K562 (cell line): Measurements from ENCODE around the gene QSOX2.

Experiments
- GATAD2A ChIP-seq: fragments of 450-650 bp; IDR thresholded peaks from 2 replicates; pipeline ENCODE4 v1.6.1; 2017
- NONO ChIP-seq, 2 experiments: fragments of 200-400 bp in 1 of 2; fragments of 450-650 bp in 1 of 2; formaldehyde crosslinking in 1 of 2; IDR thresholded peaks; 2 replicates each; pipeline ENCODE4 v1.6.1; 2017; ENCODE audit warnings: low read depth in 2 of 2, mild to moderate bottlenecking in 2 of 2, moderate library complexity in 2 of 2, low read length in 1 of 2
- RAD21 ChIP-seq, 2 experiments: fragments of 250-450 bp in 1 of 2; fragments of 450-650 bp in 1 of 2; sonication (Bioruptor Pico) in 1 of 2; formaldehyde crosslinking in 1 of 2; IDR thresholded peaks in 1 of 2; conservative IDR thresholded peaks in 1 of 2; 2 replicates each; pipeline versions ENCODE4 v1.4.0 to v1.8.0; 2020 to 2022; ENCODE audit warnings: mild to moderate bottlenecking in 2 of 2, moderate library complexity in 1 of 2
- RBM34 ChIP-seq: fragments of 200-400 bp; formaldehyde crosslinking; IDR thresholded peaks from 2 replicates; pipeline ENCODE4 v1.6.1; 2018; ENCODE audit warnings: low read length, borderline replicate concordance; ENCODE audit not compliant: insufficient read depth
- SETDB1 ChIP-seq: IDR thresholded peaks from one replicate; pipeline ENCODE4 v1.6.1; 2012; ENCODE audit warnings: low read length, control low read depth, inconsistent platforms
- SIX5 ChIP-seq, 2 experiments: IDR thresholded peaks; 2 replicates each; pipeline ENCODE4 v1.6.1; 2011; ENCODE audit warnings: low read length in 2 of 2, borderline replicate concordance in 1 of 2, low read depth in 1 of 2, mild to moderate bottlenecking in 1 of 2, moderate library complexity in 1 of 2; ENCODE audit not compliant: insufficient read depth in 1 of 2
- TAF1 ChIP-seq: IDR thresholded peaks from 2 replicates; pipeline ENCODE4 v1.6.1; 2011; ENCODE audit warnings: mild to moderate bottlenecking, low read length, moderate library complexity; ENCODE audit not compliant: insufficient read depth, control insufficient read depth, severe bottlenecking; ENCODE audit errors: extremely low read depth
- TF ChIP-seq, protein P1 (sequence below), 3 experiments: IDR thresholded peaks in 2 of 3; conservative IDR thresholded peaks in 1 of 3; 2 replicates each; pipeline ENCODE4 v1.5.1; 2011 to 2012; ENCODE audit warnings: low read length in 3 of 3, mild to moderate bottlenecking in 3 of 3, control low read depth in 2 of 3, improper control_type of control experiment in 1 of 3, inconsistent platforms in 1 of 3, low read depth in 1 of 3, mixed read lengths in 1 of 3, moderate library complexity in 1 of 3; ENCODE audit not compliant: insufficient read depth in 2 of 3
- TF ChIP-seq, protein P2 (sequence below): sonication (generic); formaldehyde crosslinking; IDR thresholded peaks from 2 replicates; pipeline ENCODE4 v1.5.0; 2020; ENCODE audit warnings: missing genetic modification reagents
- TF ChIP-seq, protein P3 (sequence below): sonication (generic); formaldehyde crosslinking; IDR thresholded peaks from 2 replicates; pipeline ENCODE4 v1.9.0; 2022; ENCODE audit warnings: mild to moderate bottlenecking, missing genetic modification reagents

DNA sequence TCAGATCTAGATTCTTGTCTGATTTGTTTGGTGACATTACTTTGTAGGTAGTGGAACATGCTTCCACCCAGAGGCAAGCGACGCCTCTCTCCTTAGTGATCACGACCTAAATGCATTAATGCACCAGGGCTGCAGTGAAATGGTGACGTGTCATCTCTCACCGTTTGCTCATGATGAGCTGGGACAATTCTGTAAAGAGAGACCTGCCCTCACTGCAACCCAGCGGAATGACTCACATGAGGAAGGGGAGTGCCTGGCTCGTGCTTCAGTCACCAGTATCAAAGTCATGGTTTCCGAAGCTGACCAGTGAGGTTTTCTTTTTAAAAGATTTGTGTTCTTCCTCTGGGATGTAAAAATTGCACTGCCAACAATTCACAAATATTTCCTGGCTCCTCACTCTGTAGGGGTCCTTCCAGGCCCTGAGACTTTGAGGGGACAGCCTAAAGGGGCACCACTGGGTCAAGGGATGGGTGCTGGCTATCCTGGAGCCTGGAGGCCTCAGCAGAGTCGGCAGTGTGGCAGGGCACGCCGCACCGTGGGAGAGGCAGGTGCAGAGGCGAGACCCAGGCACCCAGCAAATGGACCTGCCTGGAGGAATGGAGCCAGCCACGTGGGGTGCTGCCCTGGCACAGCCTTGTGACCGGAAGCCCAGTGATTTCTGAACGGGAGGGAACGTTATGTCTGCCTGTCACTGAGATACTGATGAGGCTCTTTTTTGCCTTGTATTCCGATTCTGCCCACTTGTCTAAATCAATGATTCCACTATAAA lies 17.3 kb downstream of the QSOX2 start:
- no peak for TF ChIP-seq SIX5 (IDR thresholded peaks at IDR 0.05; ENCODE audit: borderline replicate concordance in 1 of 2, insufficient read depth in 1 of 2, low read depth in 1 of 2, low read length in 2 of 2)
- TF ChIP-seq, protein P1, sequence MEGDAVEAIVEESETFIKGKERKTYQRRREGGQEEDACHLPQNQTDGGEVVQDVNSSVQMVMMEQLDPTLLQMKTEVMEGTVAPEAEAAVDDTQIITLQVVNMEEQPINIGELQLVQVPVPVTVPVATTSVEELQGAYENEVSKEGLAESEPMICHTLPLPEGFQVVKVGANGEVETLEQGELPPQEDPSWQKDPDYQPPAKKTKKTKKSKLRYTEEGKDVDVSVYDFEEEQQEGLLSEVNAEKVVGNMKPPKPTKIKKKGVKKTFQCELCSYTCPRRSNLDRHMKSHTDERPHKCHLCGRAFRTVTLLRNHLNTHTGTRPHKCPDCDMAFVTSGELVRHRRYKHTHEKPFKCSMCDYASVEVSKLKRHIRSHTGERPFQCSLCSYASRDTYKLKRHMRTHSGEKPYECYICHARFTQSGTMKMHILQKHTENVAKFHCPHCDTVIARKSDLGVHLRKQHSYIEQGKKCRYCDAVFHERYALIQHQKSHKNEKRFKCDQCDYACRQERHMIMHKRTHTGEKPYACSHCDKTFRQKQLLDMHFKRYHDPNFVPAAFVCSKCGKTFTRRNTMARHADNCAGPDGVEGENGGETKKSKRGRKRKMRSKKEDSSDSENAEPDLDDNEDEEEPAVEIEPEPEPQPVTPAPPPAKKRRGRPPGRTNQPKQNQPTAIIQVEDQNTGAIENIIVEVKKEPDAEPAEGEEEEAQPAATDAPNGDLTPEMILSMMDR (IDR thresholded peaks at IDR 0.05 in 2 of 3, conservative IDR thresholded peaks at IDR 0.05 in 1 of 3; ENCODE audit: insufficient read depth in 2 of 3, low read depth in 1 of 3, low read length in 3 of 3), result no peak
- TF ChIP-seq TAF1, result no peak
- TF ChIP-seq RBM34, result no peak
- TF ChIP-seq, protein P2, sequence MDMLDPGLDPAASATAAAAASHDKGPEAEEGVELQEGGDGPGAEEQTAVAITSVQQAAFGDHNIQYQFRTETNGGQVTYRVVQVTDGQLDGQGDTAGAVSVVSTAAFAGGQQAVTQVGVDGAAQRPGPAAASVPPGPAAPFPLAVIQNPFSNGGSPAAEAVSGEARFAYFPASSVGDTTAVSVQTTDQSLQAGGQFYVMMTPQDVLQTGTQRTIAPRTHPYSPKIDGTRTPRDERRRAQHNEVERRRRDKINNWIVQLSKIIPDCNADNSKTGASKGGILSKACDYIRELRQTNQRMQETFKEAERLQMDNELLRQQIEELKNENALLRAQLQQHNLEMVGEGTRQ (CRISPR knock-in tag), result no peak
- TF ChIP-seq RAD21 (CRISPR knock-in tag; conservative IDR thresholded peaks at IDR 0.05 in 1 of 2, IDR thresholded peaks at IDR 0.05 in 1 of 2), result no peak
- TF ChIP-seq, protein P3, sequence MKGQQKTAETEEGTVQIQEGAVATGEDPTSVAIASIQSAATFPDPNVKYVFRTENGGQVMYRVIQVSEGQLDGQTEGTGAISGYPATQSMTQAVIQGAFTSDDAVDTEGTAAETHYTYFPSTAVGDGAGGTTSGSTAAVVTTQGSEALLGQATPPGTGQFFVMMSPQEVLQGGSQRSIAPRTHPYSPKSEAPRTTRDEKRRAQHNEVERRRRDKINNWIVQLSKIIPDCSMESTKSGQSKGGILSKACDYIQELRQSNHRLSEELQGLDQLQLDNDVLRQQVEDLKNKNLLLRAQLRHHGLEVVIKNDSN (CRISPR knock-in tag), result no peak
- no peak for TF ChIP-seq GATAD2A
- no peak for TF ChIP-seq NONO (IDR thresholded peaks at IDR 0.05; ENCODE audit: low read depth in 2 of 2, low read length in 1 of 2)
- no peak for TF ChIP-seq SETDB1
